Fibroblast of villous mesenchyme (primary cell): ENCODE measurements around the gene SSTR4. TPM values are rescaled to one million over a fixed set of nuclear protein-coding genes. Genes with fewer than 3 reads are reported as not detected.
"Not testable (repeated sequence)": the region's sequence is repeated elsewhere in the genome, so short reads cannot be mapped to it uniquely, and the experiment has no call there.

Source experiments
- DNase-seq: peaks from one replicate; pipeline ENCODE4 v3.0.0-alpha.2; 2010; ENCODE audit warnings: low read depth
- H3K4me3 ChIP-seq: 2 replicates; pipeline ENCODE4 v1.5.1; 2011; ENCODE audit warnings: low read depth, mild to moderate bottlenecking, low read length
- CTCF ChIP-seq: IDR thresholded peaks from 2 replicates; pipeline ENCODE4 v1.5.1; 2012; ENCODE audit warnings: low read depth, mild to moderate bottlenecking, low read length; ENCODE audit not compliant: insufficient read depth
- total RNA-seq: library from RNA; depleted of rRNA; stranded (reverse); fragments of >200 nt; gene quantifications from 2 replicates; pipeline ENCODE4 v1.2.3, GENCODE V29; 2012

SSTR4 gene
- total RNA-seq, 1 donor = not detected

GRCh38 chr20:23022849-23023248 is 12.3 kb upstream of the SSTR4 start:
- no peak for TF ChIP-seq CTCF
- no peak for DNase-seq
- no peak overlapping the region for H3K4me3 ChIP-seq

GRCh38 chr20:23023621-23024177 is 11.4 kb upstream of the SSTR4 start:
- no peak for DNase-seq

GRCh38 chr20:23024701-23025100 is 10.4 kb upstream of the SSTR4 start:
- no peak overlapping the region for H3K4me3 ChIP-seq
- DNase-seq = no peak
- TF ChIP-seq CTCF = no peak

More at GRCh38 chr20:23023621-23024177, 11.4 kb upstream of the SSTR4 start:
- TF ChIP-seq CTCF = no peak
- H3K4me3 ChIP-seq = no peak overlapping the region

- not testable (repeated sequence) for DNase-seq, H3K4me3 ChIP-seq
Measured at GRCh38 chr20:23025503-23025902, 9.6 kb upstream of the SSTR4 start.

- no peak overlapping the region for H3K4me3 ChIP-seq
- TF ChIP-seq CTCF = no peak
- DNase-seq = no peak
Measured at GRCh38 chr20:23027721-23028120, 7.4 kb upstream of the SSTR4 start.

- DNase-seq = no peak
- no peak for TF ChIP-seq CTCF
- no peak overlapping the region for H3K4me3 ChIP-seq
Measured at GRCh38 chr20:23028392-23028791, 6.7 kb upstream of the SSTR4 start.

GRCh38 chr20:23029324-23029723 is 5.8 kb upstream of the SSTR4 start:
- TF ChIP-seq CTCF = no peak
- no peak overlapping the region for H3K4me3 ChIP-seq
- no peak for DNase-seq
